Measurements from ENCODE around the gene SLC66A2. TPM values are rescaled to one million over a fixed set of nuclear protein-coding genes. Genes with fewer than 3 reads are reported as not detected.

Gene SLC66A2
- total RNA-seq, 1 donor from 2014 or later, result 29.8 TPM

DNA sequence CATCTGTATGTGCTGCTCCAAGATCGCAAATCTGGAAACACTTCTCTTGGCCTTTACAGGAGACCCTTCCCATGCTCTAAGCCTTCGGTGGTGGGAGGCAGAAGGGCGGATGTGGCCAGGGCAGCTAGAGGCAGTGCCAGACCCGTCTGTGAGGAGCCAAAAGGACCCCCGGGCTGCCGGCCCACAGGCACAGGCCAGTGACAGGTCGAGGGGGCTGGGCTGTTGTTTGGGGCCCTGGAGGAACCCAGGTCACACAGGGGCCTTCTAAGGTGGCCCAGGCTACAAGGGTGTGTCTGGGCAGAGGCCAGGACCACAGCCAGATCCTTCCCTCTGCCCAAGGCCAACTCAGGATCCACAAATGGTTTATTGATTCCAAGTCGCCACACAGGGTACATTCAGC lies 49.4 kb downstream of the SLC66A2 start:
- no peaks in the 10 kb centered on the region for H3K27me3 Mint-ChIP-seq (ENCODE audit: low read depth)
- peaks cover 15% of the 10 kb centered on the region for H3K9me3 Mint-ChIP-seq
- TF ChIP-seq, protein P1, sequence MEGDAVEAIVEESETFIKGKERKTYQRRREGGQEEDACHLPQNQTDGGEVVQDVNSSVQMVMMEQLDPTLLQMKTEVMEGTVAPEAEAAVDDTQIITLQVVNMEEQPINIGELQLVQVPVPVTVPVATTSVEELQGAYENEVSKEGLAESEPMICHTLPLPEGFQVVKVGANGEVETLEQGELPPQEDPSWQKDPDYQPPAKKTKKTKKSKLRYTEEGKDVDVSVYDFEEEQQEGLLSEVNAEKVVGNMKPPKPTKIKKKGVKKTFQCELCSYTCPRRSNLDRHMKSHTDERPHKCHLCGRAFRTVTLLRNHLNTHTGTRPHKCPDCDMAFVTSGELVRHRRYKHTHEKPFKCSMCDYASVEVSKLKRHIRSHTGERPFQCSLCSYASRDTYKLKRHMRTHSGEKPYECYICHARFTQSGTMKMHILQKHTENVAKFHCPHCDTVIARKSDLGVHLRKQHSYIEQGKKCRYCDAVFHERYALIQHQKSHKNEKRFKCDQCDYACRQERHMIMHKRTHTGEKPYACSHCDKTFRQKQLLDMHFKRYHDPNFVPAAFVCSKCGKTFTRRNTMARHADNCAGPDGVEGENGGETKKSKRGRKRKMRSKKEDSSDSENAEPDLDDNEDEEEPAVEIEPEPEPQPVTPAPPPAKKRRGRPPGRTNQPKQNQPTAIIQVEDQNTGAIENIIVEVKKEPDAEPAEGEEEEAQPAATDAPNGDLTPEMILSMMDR (conservative IDR thresholded peaks at IDR 0.05), result no peak
- no peaks in the 10 kb centered on the region for H3K4me1 Mint-ChIP-seq
- peaks cover 37% of the 10 kb centered on the region for H3K36me3 Mint-ChIP-seq (ENCODE audit: low read depth)
- H3K27ac Mint-ChIP-seq (ENCODE audit: unreplicated experiment), result no peak overlapping the region
- no peak overlapping the region for H3K4me3 Mint-ChIP-seq
- DNase-seq (ENCODE audit: low read depth, low spot score), result no peak

DNA sequence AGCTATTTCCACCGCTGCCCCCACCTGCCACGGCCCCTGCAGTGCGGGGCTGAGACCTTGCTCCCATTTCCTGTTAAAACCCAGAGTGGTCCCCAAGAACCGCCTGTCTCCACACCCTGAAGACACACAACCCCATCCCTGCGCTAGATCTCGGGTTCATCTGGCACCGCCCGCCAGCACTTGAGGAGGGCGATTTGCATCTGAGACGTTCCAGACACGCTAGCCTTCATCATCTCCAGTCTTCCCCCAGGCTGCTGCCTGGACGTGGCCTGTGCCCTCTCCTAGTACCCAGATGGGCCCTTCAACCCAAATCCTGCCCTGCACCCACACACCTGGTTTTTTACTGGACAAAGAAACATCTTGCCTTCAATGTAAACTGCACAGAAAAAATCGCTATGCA lies 49.8 kb downstream of the SLC66A2 start:
- DNase-seq (ENCODE audit: low read depth, low spot score), result no peak
- Mint-ChIP-seq H3K36me3 (ENCODE audit: low read depth) (peaks cover 39% of the 10 kb centered on the region), H3K27ac (ENCODE audit: unreplicated experiment) (no peak overlapping the region), H3K27me3 (ENCODE audit: low read depth) (no peaks in the 10 kb centered on the region), H3K4me1 (no peaks in the 10 kb centered on the region), H3K9me3 (peaks cover 19% of the 10 kb centered on the region), H3K4me3 (peak overlapping the region; percentile 47)
- TF ChIP-seq, protein P1 (conservative IDR thresholded peaks at IDR 0.05), result no peak

DNA sequence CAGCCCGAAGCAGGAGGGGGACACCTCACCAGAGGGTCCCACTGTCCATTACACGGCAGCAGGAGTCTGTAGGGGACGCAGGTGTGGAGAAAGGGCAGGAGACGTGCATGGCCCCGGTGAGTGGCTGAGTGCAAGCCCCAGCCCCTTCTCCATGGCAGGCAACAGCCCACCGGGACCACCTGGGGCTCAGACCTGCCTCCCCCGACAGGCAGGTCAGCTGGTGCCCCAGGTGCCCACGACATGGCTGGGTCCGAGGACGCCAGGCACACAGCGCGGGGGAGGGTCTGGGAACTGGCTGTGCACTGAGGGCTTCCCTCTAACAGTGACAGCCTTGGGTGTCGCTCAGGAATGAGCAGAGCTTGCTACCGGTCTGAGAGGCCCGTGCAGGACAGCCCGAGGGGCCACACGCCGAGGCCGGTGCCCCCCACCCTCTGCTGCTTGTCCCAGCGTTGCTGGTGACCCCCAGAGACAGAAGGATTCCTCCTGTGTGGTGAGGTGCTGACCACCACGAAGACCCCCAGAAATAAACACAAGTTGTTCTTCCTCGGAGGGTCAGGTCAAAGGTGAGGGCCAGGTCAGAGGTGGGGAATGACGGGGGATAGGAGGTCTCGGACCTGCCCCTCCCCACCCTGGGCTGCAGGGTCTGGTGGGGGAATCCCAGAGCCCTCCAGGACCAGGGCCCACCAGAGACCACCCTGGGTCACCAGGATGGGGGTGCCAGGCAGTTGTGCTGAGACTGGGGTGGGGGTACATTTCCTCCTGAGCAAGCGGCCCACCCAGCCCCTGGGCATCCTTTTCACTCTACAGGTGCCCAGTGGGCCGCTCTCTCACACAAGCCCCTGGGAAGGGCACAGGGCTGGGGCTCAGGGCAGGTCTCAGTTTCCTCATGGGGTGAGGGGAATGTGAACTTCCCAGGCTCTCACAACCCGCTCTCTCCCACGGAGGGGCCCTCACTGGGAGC lies 50.6 kb downstream of the SLC66A2 start:
- no peak for DNase-seq (ENCODE audit: low read depth, low spot score)
- peaks cover 34% of the 10 kb centered on the region for H3K36me3 Mint-ChIP-seq (ENCODE audit: low read depth)
- H3K4me3 Mint-ChIP-seq, result no peak overlapping the region
- H3K27me3 Mint-ChIP-seq (ENCODE audit: low read depth), result no peaks in the 10 kb centered on the region
- no peaks in the 10 kb centered on the region for H3K4me1 Mint-ChIP-seq
- peaks cover 20% of the 10 kb centered on the region for H3K9me3 Mint-ChIP-seq
- no peak overlapping the region for H3K27ac Mint-ChIP-seq (ENCODE audit: unreplicated experiment)
- TF ChIP-seq, protein P1 (conservative IDR thresholded peaks at IDR 0.05), result no peak

DNA sequence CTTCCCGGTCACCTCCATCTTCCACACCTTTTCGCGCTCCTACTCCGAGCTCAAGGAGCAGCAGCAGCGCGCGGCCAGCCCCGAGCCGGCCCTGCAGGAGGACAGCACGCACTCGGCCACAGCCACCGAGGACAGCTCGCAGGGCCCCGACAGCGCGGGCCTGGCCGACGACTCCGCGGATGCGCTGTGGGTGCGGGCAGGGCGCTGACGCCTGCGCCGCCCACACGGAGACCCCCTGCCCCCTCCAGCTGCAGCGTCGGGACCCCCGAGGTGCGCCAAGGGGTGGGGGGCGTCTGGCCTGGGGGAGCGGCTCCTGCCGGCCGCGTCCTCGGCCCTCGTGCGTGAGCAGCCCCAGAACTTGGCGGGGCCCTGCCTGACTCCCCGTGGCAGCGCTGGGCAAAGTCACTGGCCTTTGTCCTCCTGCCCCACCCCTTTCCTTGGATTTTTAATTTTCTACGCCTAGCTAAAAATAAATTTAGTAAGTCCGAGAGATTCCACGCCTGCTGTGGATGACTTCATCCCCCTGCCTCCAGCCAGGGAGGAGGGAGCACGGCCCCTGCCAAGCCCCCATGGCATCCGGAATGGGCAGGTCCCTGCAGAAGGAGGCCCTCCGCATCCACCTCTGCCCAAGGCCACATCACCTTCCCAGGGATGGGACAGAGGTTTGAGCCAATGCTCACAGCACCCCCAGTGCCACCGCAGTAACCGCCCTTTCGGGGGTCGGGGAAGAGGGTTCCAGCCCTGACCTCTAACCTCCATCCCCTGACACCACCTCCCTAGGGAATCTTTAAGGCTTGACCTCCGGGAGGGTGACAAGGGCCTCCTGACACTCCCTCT lies 51.6 kb downstream of the SLC66A2 start:
- Mint-ChIP-seq H3K36me3 (ENCODE audit: low read depth) (peaks cover 38% of the 10 kb centered on the region), H3K4me3 (no peak overlapping the region), H3K27ac (ENCODE audit: unreplicated experiment) (no peak overlapping the region), H3K27me3 (ENCODE audit: low read depth) (no peaks in the 10 kb centered on the region), H3K4me1 (no peaks in the 10 kb centered on the region), H3K9me3 (peaks cover 28% of the 10 kb centered on the region)
- DNase-seq (ENCODE audit: low read depth, low spot score), result no peak
- TF ChIP-seq, protein P1 (conservative IDR thresholded peaks at IDR 0.05), result no peak

DNA sequence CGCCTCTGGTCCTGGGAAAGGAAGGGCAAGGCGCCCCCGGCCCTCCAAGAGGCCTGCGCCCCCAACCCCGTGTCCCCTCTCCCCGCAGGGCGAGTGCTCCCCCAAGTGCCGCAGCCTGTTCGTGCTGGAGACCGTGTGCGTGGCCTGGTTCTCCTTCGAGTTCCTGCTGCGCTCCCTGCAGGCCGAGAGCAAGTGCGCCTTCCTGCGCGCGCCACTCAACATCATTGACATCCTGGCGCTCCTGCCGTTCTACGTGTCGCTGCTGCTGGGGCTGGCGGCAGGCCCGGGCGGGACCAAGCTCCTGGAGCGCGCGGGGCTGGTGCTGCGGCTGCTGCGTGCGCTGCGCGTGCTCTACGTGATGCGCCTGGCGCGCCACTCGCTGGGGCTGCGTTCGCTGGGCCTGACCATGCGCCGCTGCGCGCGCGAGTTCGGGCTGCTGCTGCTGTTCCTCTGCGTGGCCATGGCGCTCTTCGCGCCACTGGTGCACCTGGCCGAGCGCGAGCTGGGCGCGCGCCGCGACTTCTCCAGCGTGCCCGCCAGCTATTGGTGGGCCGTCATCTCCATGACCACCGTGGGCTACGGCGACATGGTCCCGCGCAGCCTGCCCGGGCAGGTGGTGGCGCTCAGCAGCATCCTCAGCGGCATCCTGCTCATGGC lies 52.4 kb downstream of the SLC66A2 start:
- TF ChIP-seq, protein P1 (conservative IDR thresholded peaks at IDR 0.05), result no peak
- peaks cover 41% of the 10 kb centered on the region for H3K36me3 Mint-ChIP-seq (ENCODE audit: low read depth)
- peaks cover 32% of the 10 kb centered on the region for H3K9me3 Mint-ChIP-seq
- no peak overlapping the region for H3K4me3 Mint-ChIP-seq
- no peaks in the 10 kb centered on the region for H3K4me1 Mint-ChIP-seq
- no peak for DNase-seq (ENCODE audit: low read depth, low spot score)
- no peak overlapping the region for H3K27ac Mint-ChIP-seq (ENCODE audit: unreplicated experiment)
- H3K27me3 Mint-ChIP-seq (ENCODE audit: low read depth), result no peaks in the 10 kb centered on the region

Data from neural crest cell (in vitro differentiated cells).